NCI-H1048 (cell line): ENCODE results near the gene COPS9.

ENCODE experiments used
- DNase-seq: peaks from one replicate; lab custom pipeline; 2025; lab: John Stamatoyannopoulos, UW

COPS9 gene

GRCh38 chr2:240166191-240166590 lies 30.1 kb upstream of the COPS9 start:
- DNase-seq, result no peak

- no peak for DNase-seq
Observed at GRCh38 chr2:240165661-240166060, 29.6 kb upstream of the COPS9 start.

GRCh38 chr2:240165034-240165433 lies 28.9 kb upstream of the COPS9 start:
- no peak for DNase-seq

GRCh38 chr2:240164586-240164985 lies 28.5 kb upstream of the COPS9 start:
- DNase-seq, result no peak

GRCh38 chr2:240163844-240164574 lies 27.9 kb upstream of the COPS9 start:
- no peak for DNase-seq

GRCh38 chr2:240162939-240163714 lies 27.0 kb upstream of the COPS9 start:
- no peak for DNase-seq

GRCh38 chr2:240162531-240162930 lies 26.4 kb upstream of the COPS9 start:
- no peak for DNase-seq

- DNase-seq, result no peak
Observed at GRCh38 chr2:240162032-240162431, 25.9 kb upstream of the COPS9 start.

- no peak for DNase-seq
Observed at GRCh38 chr2:240161087-240161750, 25.1 kb upstream of the COPS9 start.

GRCh38 chr2:240160291-240161086 lies 24.4 kb upstream of the COPS9 start:
- no peak for DNase-seq

GRCh38 chr2:240159251-240159839 lies 23.2 kb upstream of the COPS9 start:
- DNase-seq, result no peak

GRCh38 chr2:240157147-240157470 lies 21.0 kb upstream of the COPS9 start:
- DNase-seq, result no peak

- no peak for DNase-seq
Observed at GRCh38 chr2:240156435-240157146, 20.5 kb upstream of the COPS9 start.

GRCh38 chr2:240155745-240156390 lies 19.8 kb upstream of the COPS9 start:
- DNase-seq, result no peak

GRCh38 chr2:240155048-240155744 lies 19.1 kb upstream of the COPS9 start:
- DNase-seq, result no peak

- no peak for DNase-seq
Observed at GRCh38 chr2:240154606-240155005, 18.5 kb upstream of the COPS9 start.

- no peak for DNase-seq
Observed at GRCh38 chr2:240153418-240153817, 17.3 kb upstream of the COPS9 start.

GRCh38 chr2:240151477-240152031 lies 15.4 kb upstream of the COPS9 start:
- no peak for DNase-seq

- DNase-seq, result no peak
Observed at GRCh38 chr2:240149943-240150784, 14.1 kb upstream of the COPS9 start.
